SJCRH30 (cell line): ENCODE results near the gene DPYSL4. TPM values are rescaled to one million over a fixed set of nuclear protein-coding genes. Genes with fewer than 3 reads are reported as not detected.
A peak's percentile ranks its signal among the peaks of the same experiment; 100 is the strongest.
"Not testable (repeated sequence)": the region's sequence is repeated elsewhere in the genome, so short reads cannot be mapped to it uniquely, and the experiment has no call there.

Source experiments
- DNase-seq, 2 experiments: peaks; one replicate each; pipeline ENCODE4 v3.0.0-alpha.2; 2015 to 2020
- H3K27ac ChIP-seq: fragments of 250-450 bp; sonication (Bioruptor Pico); 2 replicates; pipeline ENCODE4 v1.5.1; 2020; ENCODE audit warnings: mild to moderate bottlenecking, moderate library complexity
- H3K27me3 ChIP-seq: fragments of 250-450 bp; sonication (Bioruptor Pico); 2 replicates; pipeline ENCODE4 v1.5.1; 2020; ENCODE audit warnings: mild to moderate bottlenecking, moderate library complexity
- H3K36me3 ChIP-seq: fragments of 250-450 bp; sonication (Bioruptor Pico); 2 replicates; pipeline ENCODE4 v1.5.1; 2020; ENCODE audit warnings: mild to moderate bottlenecking, moderate library complexity
- H3K4me1 ChIP-seq: fragments of 250-450 bp; sonication (Bioruptor Pico); 2 replicates; pipeline ENCODE4 v1.5.1; 2020; ENCODE audit warnings: mild to moderate bottlenecking, moderate library complexity
- H3K4me3 ChIP-seq: fragments of 250-450 bp; sonication (Bioruptor Pico); 2 replicates; pipeline ENCODE4 v1.5.1; 2020; ENCODE audit warnings: mild to moderate bottlenecking, moderate library complexity
- H3K9me3 ChIP-seq: fragments of 250-450 bp; sonication (Bioruptor Pico); replicated peaks from 2 replicates; pipeline ENCODE4 v1.5.1; 2020; ENCODE audit warnings: mild to moderate bottlenecking, moderate library complexity
- total RNA-seq: library from RNA; depleted of rRNA; stranded (reverse); fragments of >200 nt; shearing (Covaris generic); gene quantifications from 2 replicates; pipeline ENCODE4 v1.2.3, GENCODE V29; 2014

DPYSL4 gene
- total RNA-seq, 1 experiment from 2014 or later = not detected

DNA sequence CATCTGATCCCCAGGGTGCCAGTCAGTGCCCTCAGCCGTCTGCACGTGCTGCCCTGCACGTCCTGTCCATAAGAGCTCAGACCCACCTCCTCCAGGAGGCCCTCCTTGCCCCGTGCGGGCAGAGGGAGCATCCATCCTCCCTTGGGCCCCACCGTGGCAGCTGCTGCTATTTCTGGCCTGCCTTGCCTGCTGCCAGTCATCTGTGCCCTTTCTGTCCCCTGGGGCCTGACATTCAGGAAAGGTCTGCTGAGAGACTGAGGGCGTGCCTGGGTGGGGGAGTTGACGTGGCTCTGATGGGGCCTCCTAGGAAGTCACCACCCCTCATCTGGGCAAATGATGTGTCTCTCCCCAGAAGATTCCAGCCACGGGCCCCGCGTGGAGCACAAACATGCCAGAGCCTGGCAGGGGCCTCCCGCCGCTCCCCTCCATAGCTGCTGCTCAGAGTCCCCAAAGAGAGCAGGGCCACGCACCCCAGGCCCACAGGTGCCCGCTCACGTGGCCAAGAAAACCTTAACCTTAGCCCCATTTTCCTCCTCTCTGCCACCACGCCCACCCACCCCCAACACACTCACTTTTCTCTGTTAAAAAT lies 21.8 kb downstream of the DPYSL4 start:
- H3K9me3 ChIP-seq = no peaks in the 10 kb centered on the region
- no peak overlapping the region for H3K4me3 ChIP-seq
- no peaks in the 10 kb centered on the region for H3K27me3 ChIP-seq
- H3K27ac ChIP-seq = no peak overlapping the region
- no peaks in the 10 kb centered on the region for H3K4me1 ChIP-seq
- no peaks in the 10 kb centered on the region for H3K36me3 ChIP-seq
- DNase-seq = no peak

DNA sequence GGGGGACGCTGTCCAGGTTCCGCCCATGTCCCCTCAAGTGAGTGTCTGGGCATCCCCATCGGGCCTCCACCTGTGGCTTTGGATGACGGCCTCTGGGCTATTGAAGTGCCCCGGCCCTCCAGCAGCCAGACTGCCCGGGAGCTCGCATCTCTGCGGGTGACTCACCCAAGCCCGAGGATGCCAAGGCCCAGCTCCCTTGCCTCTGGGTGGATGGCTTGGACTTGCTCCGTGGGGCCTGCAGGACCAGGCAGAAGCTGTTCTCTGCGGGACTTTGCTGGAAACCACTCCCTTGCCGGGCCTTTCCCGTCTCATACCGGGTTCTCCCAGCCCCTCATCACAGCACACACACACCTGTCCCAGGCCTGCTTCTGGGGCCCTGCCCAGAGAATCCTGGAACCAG lies 22.4 kb downstream of the DPYSL4 start:
- no peak for DNase-seq
- H3K9me3 ChIP-seq = no peaks in the 10 kb centered on the region
- no peak overlapping the region for H3K4me3 ChIP-seq
- H3K36me3 ChIP-seq = no peaks in the 10 kb centered on the region
- H3K27me3 ChIP-seq = no peaks in the 10 kb centered on the region
- H3K27ac ChIP-seq = no peak overlapping the region
- H3K4me1 ChIP-seq = no peaks in the 10 kb centered on the region

DNA sequence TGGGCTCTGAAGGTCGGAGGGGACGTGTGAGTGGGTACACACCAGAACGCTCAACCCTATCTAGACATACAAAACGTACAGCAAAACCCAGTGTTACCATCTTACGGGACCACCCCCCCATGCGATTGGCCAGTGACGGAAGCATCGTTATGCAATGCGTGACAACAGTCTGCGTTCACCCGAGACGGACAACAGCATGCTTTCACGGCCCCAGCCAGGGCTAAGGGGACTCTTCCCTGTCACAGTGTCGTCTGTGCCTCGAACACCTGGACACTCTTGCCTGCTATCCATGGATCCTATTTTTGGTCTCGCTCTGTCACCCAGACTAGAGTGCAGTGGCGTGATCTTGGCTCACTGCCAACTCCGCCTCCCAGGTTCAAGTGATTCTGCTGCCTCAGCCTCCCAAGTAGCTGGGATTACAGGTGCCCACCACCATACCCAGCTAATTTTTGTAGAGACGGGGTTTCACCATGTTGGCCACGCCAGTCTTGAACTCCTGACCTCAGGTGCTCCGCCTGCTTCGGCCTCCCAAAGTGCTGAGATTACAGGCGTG lies 23.3 kb downstream of the DPYSL4 start:
- Histone ChIP-seq H3K4me1 (no peaks in the 10 kb centered on the region), H3K36me3 (no peaks in the 10 kb centered on the region), H3K27me3 (no peaks in the 10 kb centered on the region), H3K27ac (no peak overlapping the region), H3K9me3 (no peaks in the 10 kb centered on the region), H3K4me3 (no peak overlapping the region)
- no peak for DNase-seq

DNA sequence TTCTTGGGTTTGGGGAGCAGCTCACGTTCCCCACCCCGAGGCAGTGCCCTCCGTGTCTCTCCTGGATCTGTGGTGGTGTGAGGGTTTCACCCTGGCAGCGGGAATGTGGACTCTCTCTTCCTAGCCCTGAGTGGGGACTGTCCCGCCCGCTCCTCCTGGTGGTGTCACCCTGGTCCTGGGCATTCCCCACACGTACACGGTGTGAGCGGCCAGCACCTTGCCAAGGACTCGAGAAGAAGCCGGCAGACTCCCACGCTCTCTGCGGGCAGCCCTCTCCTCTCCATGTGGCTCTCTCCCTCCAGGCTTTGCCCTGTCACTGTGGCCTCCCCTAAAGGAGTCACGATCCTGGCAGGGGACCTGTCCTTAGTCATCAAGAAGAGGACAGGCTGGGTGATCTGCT lies 24.0 kb downstream of the DPYSL4 start:
- no peak for DNase-seq
- Histone ChIP-seq H3K27ac (no peak overlapping the region), H3K9me3 (no peaks in the 10 kb centered on the region), H3K36me3 (no peaks in the 10 kb centered on the region), H3K27me3 (no peaks in the 10 kb centered on the region), H3K4me1 (no peaks in the 10 kb centered on the region), H3K4me3 (no peak overlapping the region)

DNA sequence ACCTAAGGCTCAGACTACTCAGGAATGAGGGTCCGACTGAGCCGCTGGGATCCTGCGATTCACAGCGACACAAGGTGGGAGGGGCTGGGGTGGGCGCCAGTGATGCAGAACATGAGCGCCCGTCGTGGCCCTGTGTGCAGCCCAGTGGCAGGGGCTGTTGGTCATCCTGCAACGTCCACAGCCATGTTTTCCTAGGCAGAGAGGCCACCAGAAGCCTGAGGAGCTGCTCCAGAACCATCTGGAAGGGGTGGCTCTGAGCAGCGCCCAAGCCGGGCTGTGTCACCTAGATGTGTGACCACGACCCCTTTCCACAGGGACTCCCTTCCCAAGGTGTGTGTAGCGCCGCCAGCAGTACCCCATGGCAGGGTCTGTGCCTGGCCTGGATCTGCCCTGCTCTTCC lies 24.5 kb downstream of the DPYSL4 start:
- Histone ChIP-seq H3K9me3 (no peaks in the 10 kb centered on the region), H3K36me3 (no peaks in the 10 kb centered on the region), H3K27me3 (no peaks in the 10 kb centered on the region)

DNA sequence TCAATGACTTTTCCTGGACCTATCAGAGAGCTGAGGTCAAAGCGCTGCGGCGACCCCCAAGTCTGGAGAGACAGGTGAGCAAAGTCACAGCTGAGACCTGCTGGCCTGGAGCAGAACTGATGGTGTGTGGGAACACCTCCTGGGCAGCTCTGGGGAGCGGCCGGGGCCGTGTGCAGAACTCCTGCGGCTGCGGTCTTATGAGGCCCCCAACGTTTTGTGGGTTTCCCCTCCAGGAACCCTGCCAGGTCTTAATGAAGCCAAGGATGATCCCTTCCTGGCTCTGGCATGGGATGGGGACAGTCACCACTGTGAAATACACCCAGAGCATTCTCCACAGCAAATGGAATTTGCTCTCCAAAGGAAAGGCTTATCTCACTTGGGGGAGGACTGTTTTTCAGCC lies 26.1 kb downstream of the DPYSL4 start:
- no peaks in the 10 kb centered on the region for H3K4me1 ChIP-seq
- no peaks in the 10 kb centered on the region for H3K36me3 ChIP-seq
- H3K4me3 ChIP-seq = no peak overlapping the region
- H3K27me3 ChIP-seq = no peaks in the 10 kb centered on the region
- no peak overlapping the region for H3K27ac ChIP-seq
- no peak for DNase-seq
- H3K9me3 ChIP-seq = no peaks in the 10 kb centered on the region

More for the DNA sequence above, 24.5 kb downstream of the DPYSL4 start:
- H3K27ac ChIP-seq = no peak overlapping the region
- DNase-seq = no peak
- no peak overlapping the region for H3K4me3 ChIP-seq
- H3K4me1 ChIP-seq = no peaks in the 10 kb centered on the region

DNA sequence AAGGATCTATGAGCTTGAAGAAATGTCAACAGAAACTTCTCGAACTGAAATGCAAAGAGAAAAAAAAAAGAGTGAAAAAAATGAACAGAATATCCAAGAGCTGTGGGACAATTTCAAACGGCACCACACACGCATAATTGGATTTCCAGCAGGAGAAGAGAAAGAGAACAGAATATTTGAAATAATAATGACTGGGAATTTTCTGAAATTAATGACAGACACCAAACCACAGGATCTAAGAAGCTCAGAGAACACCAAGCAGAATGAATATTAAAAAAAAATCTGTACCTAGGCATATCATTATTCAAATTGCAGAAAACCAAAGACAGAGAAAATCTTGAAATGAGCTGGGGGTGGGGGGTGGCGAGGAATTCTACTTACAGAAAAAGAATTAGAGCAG lies 27.2 kb downstream of the DPYSL4 start:
- DNase-seq = no peak
- H3K27ac ChIP-seq = no peak overlapping the region
- H3K9me3 ChIP-seq = no peaks in the 10 kb centered on the region
- H3K4me3 ChIP-seq = no peak overlapping the region
- no peaks in the 10 kb centered on the region for H3K27me3 ChIP-seq
- no peaks in the 10 kb centered on the region for H3K36me3 ChIP-seq
- no peaks in the 10 kb centered on the region for H3K4me1 ChIP-seq

DNA sequence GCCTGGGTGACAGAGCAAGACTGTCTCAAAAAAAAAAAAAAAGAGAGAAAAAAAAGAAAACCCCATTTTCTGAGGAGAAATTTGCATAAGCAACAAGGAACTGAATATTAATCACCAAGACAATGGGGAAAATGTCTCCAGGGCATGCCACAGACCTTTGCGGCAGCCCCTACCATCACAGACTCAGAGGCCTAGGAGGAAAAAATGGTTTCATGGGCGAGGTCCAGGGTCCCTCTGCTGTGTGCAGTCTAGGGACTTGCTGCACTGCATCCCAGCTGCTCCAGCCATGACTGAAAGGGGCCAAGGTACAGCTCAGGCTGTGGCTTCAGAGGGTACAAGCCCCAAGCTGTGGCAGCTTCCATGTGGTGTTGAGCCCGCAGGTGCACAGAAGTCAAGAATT lies 29.7 kb downstream of the DPYSL4 start:
- H3K9me3 ChIP-seq, H3K27me3 ChIP-seq, H3K4me3 ChIP-seq, H3K4me1 ChIP-seq, DNase-seq, H3K27ac ChIP-seq, H3K36me3 ChIP-seq: not testable (repeated sequence)

DNA sequence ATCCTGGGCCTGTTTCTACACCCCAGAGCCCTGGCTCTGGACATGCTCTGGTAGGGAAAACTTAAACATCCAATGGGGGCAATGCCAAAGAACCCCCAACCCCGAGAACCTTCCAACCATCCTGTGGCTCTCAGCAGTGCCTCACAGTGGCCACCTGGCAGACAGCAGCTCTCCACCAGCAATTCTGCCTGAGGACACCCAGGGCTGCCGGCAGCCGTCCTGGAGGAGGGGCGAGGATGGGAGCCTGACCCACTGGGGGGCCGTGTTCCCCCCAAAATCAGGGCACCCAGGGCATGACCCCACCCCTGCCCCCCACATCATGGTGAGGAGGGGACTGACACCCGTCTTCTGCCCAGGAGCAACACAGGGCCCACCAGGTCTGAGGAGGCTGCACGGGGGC lies 32.7 kb downstream of the DPYSL4 start:
- Histone ChIP-seq H3K27me3 (no peaks in the 10 kb centered on the region), H3K4me1 (no peaks in the 10 kb centered on the region), H3K36me3 (no peaks in the 10 kb centered on the region), H3K4me3 (no peak overlapping the region), H3K9me3 (no peaks in the 10 kb centered on the region), H3K27ac (no peak overlapping the region)
- no peak for DNase-seq

DNA sequence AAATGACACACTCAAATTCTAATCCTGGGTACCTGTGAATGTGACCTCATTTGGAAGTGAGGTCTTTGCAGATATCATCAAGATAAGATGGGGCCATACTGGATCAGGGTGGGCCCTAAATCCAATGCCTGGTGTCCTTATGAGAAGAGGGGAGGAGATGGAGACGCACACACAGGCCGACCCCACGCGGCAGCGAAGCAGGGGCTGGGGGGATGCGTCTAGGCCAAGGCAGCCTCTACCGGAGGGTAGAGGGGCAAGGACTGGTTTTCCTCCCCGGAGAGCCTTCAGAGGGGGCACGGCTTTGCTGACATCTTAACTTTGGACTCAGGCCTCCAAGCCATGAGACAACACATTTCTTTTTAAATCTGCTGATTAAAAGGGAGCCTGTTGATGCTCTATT lies 33.3 kb downstream of the DPYSL4 start:
- no peak for DNase-seq
- Histone ChIP-seq H3K9me3 (no peaks in the 10 kb centered on the region), H3K27me3 (no peaks in the 10 kb centered on the region), H3K4me3 (no peak overlapping the region), H3K4me1 (no peaks in the 10 kb centered on the region), H3K27ac (no peak overlapping the region), H3K36me3 (no peaks in the 10 kb centered on the region)

DNA sequence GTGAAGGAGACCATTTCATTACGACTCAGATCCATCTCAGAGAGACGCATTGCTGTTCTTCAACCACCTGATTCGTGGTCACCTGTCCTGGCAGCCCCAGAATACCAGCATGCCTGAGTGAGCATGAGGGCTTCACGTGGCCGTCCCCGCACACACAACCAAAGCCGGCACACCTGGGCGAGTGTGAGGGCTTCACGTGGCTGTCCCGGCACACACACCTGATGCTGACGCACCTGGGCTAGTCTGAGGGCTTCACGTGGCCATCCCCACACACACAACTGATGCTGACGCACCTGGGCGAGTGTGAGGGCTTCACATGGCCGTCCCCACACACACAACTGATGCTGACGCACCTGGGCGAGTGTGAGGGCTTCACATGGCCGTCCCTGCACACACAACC lies 34.2 kb downstream of the DPYSL4 start:
- not testable (repeated sequence) for H3K27ac ChIP-seq, H3K4me3 ChIP-seq, H3K4me1 ChIP-seq, H3K27me3 ChIP-seq, H3K36me3 ChIP-seq, DNase-seq, H3K9me3 ChIP-seq

DNA sequence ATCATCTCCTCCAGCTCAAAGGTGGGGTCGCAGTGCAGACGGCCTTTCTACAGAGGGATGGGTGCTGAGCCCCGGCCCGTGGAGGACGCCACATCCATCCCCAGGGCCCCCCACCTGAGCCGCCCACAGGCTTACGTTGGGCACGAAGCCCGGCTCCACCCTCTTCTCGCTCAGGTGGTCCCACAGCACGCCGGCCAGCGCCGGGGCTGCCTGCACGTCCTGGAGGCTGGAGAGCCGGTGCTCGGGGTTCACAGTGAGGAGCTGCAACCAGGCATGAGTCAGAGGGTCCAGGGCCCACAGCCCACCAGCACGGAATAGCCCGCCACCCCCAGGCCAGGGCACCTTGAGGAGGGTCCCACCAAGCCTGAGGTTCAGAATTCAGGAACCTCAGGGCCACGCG lies 36.0 kb downstream of the DPYSL4 start:
- Histone ChIP-seq H3K4me3 (no peak overlapping the region), H3K27ac (no peak overlapping the region), H3K36me3 (no peaks in the 10 kb centered on the region), H3K9me3 (no peaks in the 10 kb centered on the region), H3K27me3 (no peaks in the 10 kb centered on the region), H3K4me1 (no peaks in the 10 kb centered on the region)
- no peak for DNase-seq

DNA sequence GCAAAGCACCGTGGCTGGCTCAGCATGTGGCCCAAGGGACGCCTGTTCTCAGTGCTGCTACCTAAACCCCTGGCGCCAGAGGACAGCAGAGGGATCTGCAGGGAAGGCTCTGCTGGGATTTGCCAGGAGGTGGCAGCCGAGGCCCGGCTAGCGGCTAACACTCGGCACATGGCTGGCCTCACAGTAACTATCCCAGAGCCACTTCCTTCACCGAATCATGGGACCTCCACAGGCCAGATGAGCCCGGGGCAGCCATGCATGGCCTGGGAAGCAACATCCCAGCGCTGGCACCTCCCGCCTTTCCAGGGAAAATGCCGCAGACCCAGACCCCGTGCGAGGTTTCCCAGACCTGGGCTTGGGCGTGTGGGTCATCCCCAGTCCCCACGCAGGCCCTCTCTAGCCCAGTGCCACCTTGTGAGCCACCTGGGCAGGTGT lies 36.4 kb downstream of the DPYSL4 start:
- peak; percentile 57 to 66 for DNase-seq
- no peaks in the 10 kb centered on the region for H3K9me3 ChIP-seq

DNA sequence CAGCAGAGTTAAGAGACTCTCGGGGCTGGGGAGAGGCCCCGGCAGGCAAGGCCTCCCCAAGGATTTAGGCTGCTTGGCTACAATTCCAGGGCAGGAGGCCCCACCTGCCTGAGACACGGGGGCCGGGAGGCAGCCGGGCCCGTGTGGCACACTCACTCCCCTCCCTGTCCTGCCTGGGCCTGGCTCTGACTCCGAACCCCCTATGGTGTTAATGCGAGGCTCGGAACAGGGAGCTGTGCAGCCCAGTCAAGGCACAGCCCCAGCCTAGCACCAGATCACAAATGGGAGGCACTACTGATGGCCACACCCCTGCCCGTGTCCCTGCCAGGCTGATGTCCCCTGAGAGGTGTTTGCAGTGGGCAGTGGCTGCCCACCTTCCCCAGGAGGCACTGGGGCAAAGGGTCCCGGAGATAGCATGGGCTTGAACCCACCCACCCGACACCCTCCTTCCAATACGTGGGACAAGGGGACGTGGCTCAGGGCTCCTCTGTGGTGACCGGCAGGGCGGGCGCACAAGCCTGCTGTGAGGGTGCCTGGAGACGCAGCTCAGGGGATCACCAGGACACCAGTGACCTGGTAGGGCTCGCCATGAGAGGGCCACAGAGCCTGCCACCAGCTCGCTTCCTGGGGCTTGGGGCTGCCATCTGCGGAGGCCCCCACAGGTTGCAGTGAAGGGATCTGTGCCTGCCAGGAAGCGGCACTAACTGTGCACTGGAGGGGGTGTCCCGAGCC lies 37.0 kb downstream of the DPYSL4 start:
- Histone ChIP-seq H3K27me3 (no peaks in the 10 kb centered on the region), H3K9me3 (no peaks in the 10 kb centered on the region), H3K27ac (no peak overlapping the region), H3K36me3 (no peaks in the 10 kb centered on the region), H3K4me3 (no peak overlapping the region), H3K4me1 (no peaks in the 10 kb centered on the region)
- no peak for DNase-seq

More for the DNA sequence above, 36.4 kb downstream of the DPYSL4 start:
- no peaks in the 10 kb centered on the region for H3K27me3 ChIP-seq
- H3K4me1 ChIP-seq = no peaks in the 10 kb centered on the region
- H3K4me3 ChIP-seq = no peak overlapping the region
- no peaks in the 10 kb centered on the region for H3K36me3 ChIP-seq
- H3K27ac ChIP-seq = no peak overlapping the region

DNA sequence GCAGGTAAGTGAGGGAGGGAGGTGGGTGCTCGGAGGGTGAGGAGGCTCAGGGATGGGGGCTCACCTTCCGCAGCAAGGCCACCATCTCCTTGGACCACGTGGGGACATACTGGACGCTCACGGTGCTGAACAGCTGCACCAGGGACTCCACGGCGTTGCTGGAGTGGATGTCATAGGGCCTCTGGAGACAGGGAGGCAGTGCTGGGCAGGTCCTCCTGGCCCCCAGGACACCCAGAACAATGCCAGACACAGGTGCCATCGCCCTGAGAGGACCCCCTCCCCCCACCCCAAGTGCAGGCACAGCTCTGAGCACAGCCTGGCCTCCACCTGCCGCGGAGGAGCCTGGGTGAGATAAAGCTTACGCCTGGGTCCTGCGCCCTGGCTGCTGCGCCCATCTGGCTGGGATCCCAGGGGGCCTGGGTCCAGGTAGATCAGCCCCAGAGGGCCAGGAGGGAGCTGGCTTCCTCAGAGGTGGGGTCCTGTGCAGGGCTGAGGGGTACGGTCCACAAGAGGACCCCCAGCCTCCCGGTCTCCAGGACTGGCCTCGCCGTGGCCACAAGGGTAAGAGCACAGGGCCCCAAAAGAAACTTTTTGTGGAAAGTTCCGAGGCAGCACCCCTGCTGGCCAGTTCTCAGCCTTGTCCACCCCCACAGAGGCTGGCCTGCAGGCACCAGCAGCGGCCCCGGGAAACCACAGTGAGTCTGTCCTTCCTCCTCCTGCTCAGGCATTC lies 37.8 kb downstream of the DPYSL4 start:
- no peaks in the 10 kb centered on the region for H3K27me3 ChIP-seq
- no peak for DNase-seq
- no peaks in the 10 kb centered on the region for H3K4me1 ChIP-seq
- H3K36me3 ChIP-seq = no peaks in the 10 kb centered on the region
- no peak overlapping the region for H3K4me3 ChIP-seq
- no peak overlapping the region for H3K27ac ChIP-seq
- H3K9me3 ChIP-seq = no peaks in the 10 kb centered on the region
